ENCODE data around the gene COQ8B.

COQ8B gene

DNA sequence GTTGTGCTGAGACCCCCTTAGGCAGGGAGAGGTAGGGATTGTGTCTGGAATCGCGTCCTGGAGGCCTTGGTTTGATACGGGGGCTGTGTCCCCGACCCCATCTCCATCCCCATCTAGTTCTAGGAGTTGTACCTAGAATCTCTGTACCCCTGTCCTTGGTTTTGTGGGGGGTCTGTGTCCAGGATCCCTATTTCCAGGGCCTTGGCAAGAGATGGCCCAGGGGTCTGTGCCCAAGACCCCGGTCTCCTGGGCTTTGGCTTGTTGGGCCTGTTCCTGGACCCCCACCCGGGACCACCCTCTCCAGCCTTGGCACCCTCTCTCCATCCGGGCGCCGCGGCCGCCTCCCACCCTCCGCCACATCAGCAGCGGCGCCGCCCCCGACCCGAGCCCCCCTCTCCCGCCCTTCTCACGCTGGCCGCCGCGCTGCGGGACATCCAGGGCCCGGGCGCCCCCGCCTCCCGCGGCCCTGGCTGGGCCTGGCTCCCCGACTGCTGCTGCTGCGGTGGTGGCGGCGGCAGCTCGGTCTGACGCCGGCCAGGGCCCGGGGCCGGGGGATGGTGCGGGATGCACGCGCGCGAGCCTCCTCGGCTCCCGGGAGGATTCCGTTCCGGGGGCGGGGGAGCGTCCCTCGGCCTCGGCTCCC lies 26.5 kb downstream of the COQ8B start, which contains the start of gene NUMBL:
TSS of gene NUMBL (minus strand) at position 602 of the 643 bp plus-strand sequence. CDS start at position 434, 168 bp downstream.
- no peak for DNase-seq

DNA sequence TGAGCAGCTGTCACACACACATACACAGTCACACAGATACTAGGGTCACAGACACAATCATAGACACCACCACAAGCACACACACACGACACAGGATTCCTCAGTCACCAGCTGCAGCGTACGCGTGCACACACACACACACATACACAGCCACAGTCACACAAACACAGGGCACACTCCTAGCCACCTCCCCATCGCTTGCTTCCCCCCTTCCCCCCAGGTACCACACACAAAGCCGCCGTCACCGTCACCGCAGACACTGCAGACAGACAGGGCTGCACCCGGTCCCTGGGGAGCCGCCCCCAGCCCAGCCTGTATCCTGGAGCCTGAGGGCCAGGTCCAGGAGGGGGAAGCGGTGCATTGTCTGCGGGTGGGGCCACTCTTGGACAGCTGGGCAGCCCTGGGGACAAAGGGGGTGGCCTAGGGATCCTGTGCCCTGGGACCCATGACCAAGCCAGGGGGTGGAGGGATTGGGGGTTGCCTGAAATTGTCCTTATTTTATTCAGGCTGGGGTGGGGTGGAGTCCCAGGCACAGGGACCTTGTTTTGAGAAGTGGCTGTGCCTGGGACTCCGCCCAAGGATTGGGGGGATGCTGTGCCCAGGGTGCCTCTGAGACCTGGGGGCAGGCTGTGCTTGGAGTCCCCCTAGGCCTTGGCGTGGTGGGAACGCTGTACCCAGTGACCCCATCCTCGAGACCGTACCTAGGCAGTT lies 27.2 kb downstream of the COQ8B start:
- DNase-seq, result peak in 1 of 2 experiments; percentile 43

GRCh38 chr19:40688987-40689338 lies 27.7 kb downstream of the COQ8B start:
- DNase-seq, result no peak

DNA sequence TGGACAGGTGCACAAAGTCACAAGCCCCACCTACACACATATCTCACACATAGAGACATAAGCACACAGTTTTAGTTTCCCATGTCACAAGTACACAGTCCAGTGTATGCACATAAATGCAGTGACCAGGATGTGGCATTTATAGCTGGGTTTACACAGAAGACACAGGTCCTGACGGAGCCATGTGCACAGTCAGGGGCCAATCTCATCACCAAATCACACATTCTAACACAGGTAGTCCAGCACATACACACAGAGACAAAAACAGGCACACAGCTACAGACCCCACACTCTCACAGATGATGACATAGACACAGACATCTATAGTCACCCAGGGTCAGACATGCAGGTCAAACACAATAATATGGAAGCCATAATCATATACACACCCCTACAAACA lies 28.4 kb downstream of the COQ8B start:
- no peak for DNase-seq

GRCh38 chr19:40687525-40688016 lies 29.1 kb downstream of the COQ8B start:
- no peak for DNase-seq

DNA sequence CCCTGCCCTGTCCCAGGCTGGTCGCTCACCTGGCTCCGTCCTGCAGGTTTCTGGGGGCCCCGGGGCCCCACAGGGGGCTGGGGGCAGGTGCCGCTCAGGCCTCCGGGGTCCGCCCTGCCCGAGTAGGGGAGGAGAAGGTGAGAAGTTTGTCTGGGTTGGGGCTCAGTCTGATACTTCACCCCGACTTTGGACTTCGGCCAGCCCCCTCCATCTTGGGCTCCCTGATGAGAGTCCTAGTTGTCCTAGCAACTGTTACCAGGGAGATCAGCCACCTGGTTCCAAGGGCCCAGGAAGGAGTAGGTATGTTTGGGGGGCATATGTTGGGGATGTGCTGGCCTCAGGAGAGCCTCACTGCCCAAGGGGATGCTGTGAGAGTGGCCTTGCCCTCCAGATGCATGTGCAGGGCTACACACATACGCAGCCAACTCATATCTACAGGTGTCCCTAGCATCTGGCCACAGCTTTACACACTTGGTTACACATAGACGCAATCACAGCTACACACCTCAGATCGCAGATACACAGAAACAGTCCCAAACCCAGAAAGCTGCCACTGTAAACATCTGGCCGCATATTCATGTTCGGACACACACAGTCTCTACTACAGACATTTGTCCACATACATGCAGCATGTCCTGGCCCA lies 29.7 kb downstream of the COQ8B start:
- DNase-seq, result peak in 1 of 2 experiments; percentile 27

- no peak for DNase-seq
Observed at GRCh38 chr19:40685563-40685962, 31.1 kb downstream of the COQ8B start.

DNA sequence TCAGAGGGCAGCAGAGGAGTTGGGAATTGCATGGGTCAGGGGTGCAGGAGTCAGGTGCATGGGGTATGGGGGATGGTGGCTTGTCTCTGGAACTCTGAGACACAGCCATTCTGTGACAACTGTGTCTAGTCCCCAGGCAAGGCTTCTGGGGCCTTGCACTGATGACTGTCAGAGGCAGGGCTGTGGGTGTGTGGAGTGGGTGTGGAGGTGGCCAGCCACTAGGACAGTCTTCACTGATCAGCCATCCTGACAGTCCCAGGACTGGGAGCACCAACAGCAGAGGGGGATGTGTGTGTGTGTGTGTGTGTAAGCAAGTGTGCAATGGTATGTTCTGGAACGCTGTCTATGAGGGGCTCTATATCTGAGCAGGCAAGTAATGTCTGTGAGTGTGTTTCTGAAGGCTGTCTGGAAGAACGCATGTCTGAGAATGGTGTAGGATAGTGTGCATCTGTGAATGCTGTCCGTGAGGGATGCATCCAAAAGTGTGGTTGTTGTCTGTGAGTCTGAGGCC lies 31.6 kb downstream of the COQ8B start:
- DNase-seq, result no peak

DNA sequence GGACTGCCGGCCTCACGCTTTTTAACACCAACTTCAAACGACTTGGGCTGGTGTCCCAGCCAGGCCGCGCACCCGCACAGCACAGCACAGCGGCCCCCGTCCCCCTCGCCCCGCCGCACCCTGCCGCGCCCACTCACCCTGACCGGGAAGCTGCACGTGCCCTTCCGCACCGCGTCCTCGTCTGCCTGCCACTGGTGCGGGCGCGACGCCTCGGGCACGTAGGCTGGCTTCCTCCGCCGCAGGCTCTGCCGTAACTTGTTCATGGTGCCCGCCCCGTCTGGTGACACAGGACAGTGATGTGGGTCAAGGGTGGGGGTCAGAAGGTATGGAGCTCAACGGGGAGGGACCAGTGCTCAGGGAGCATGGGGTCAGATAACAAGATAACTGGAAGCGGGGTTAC lies 32.4 kb downstream of the COQ8B start:
- no peak for DNase-seq

- no peak for DNase-seq
Observed at GRCh38 chr19:40683437-40683836, 33.2 kb downstream of the COQ8B start.

GRCh38 chr19:40682431-40682964 lies 34.2 kb downstream of the COQ8B start:
- DNase-seq, result peak in 1 of 2 experiments; percentile 16

DNA sequence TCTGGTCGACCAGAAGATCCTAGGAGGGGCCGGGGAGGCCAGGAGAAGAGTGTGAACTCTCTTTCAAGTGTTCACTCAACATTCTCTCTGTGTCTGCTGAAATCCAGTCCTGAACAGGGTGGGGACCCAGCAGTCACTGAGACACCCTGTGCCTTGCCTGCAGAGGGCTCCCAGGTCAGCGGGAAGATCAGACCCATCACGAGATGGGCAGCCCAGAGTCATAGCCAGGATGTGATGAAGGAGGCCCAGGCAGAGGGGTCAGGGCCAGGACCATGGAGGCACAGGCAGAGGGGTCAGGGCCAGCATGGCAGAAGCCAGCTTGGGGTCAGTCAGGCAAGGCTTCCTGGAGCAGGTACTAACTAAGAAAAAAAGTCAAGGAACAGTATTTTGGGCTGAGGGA lies 35.6 kb downstream of the COQ8B start:
- DNase-seq, result no peak

- DNase-seq, result no peak
Observed at GRCh38 chr19:40677156-40677555, 39.5 kb downstream of the COQ8B start.

DNA sequence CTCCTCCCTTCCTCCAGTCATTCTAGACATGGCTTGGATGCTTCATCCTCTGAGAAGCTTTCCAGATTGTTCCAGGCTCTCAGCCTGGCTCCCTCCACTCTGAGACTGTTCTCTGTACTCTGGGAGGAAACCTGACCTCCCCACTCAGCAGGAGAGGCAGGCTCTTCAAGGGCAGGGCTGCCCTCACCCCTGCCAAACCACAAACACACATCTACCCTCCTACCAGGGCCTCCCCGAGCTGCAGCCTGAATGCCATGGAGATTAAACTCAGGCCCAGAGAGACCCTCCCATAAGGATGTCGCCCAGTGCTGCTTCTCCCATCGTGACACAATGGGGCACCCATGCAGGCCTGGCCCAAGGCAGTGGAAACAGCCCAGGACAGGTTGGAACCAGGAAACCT lies 42.4 kb downstream of the COQ8B start:
- no peak for DNase-seq

- no peak for DNase-seq
Observed at GRCh38 chr19:40673397-40673796, 43.3 kb downstream of the COQ8B start.

DNA sequence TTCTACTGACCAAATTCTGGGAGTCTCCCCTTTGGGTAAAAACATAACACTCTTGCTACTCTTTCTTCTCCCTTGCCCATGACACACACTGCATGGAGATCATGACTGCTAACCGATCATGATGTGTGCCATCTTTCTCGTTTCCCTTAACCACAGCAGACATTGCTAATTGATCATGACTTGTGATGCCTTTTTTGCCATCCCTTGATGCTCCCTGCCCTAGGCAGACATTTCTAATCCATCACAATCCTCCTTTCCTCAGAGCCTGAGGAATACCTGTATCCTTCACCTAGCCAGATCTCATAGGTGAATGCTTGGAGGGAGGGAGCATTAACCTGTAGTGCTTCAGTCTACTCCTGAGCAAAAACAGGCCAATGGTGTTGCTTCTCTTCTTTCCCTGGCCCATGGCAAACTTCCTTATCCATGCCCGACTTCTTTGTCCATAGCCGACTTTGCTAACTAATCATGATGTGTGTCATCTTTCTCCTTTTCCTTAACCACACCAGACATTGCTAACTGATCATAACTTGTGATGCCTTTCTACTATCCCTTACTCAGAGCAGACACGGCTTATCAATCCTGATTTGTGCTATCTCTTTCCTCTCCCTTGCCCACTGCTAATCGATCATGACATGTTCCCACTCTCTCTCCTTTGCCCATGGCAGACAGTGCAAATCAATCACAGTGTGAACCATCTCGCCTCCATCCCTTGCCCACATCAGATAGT lies 44.0 kb downstream of the COQ8B start:
- no peak for DNase-seq

GRCh38 chr19:40672038-40672437 lies 44.6 kb downstream of the COQ8B start:
- DNase-seq, result no peak

DNA sequence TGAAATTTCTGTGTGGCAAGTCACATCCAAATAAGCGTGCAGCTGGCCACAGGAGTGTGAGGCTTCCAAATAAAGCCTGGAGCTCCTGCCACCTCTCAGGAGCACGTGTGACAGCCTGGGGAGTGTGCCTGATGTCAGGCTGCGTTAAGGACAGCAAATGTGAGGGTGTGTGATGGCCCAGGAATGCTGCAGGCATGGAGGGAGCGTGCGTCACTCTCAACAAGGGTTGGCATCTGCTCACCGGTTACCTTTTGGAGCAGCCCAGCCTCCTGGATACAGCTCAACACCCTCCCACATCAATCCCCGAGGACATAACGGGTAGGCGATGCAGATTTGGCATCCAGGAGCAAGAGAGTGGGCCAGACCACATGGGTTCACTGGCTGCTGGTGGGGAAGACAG lies 45.3 kb downstream of the COQ8B start:
- no peak for DNase-seq

DNA sequence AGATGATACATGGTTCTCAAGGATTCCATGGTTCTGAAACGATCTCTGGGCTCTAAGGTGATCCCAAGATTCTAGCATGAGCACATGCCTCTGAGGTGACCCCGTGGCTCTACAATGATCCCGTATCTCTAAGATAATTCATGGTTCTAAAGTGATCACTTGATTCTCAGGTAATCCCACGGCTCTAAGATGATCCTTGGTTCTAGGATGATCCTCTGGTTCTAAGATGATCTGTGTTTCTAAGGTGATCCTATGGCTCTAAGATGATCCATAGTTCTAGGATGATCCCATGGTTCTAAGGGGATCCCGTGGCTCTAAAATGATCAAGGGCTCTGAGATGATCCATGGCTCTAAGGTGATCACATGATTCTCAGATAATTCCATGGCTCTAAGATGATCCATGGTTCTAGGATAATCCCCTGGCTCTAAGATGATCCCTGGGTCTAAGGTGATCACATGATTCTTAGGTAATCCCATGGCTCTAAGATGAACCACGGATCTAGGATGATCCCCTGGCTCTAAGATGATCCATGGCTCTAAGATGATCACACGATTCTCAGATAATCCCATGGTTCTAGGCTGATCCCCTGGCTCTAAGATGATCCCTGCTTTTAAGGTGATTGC lies 47.6 kb downstream of the COQ8B start:
- DNase-seq, result no peak

DNA sequence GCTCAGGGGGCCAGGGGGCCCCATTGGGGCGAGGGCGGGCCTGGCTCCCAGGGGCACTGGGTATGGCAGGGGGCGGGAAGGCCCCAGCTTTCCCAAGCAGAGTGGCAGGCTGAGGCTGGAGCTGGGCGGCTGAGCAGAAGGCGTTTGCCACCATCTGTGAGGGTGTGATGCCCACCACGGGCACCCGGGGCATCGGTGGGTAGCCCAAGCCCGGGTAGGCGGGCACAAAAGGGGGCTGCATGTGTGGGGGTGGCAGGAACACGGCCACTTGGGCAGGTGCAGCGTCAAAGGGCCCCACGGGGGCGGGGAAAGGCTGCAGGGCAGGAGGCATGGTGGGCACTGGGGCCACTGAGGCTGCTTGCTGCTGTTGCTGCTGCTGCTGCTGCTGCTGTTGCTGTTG lies 49.1 kb downstream of the COQ8B start:
- DNase-seq, result no peak

GRCh38 chr19:40666803-40667438 lies 49.8 kb downstream of the COQ8B start:
- DNase-seq, result no peak
